Lower leg skin (tissue), 3 donors: ENCODE data around the gene ADGRG7.

Source experiments
- CTCF ChIP-seq, 3 donors: fragments of 450-650 bp; IDR thresholded peaks; one replicate each; pipeline ENCODE4 v1.5.1; 2016; ENCODE audit warnings: antibody characterized with exemption in 3 of 3, mild to moderate bottlenecking in 3 of 3, moderate library complexity in 2 of 3
- POLR2A ChIP-seq, 2 donors: fragments of 450-650 bp; IDR thresholded peaks; one replicate each; pipeline ENCODE4 v1.6.1; 2016 to 2017; ENCODE audit warnings: antibody characterized with exemption in 2 of 2, mild to moderate bottlenecking in 1 of 2, moderate library complexity in 1 of 2

GRCh38 chr3:100590840-100591147, 18.6 kb upstream of the ADGRG7 start:
- TF ChIP-seq POLR2A (IDR thresholded peaks at IDR 0.05) (no peak), CTCF (IDR thresholded peaks at IDR 0.05) (no peak)
